Spleen (tissue), 7 donors: ENCODE results near the gene ST7L.

Experiments
- POLR2A ChIP-seq, 3 donors: fragments of 450-650 bp; IDR thresholded peaks; one replicate each; pipeline ENCODE4 v1.5.1; 2017; ENCODE audit warnings: antibody characterized with exemption in 3 of 3, mild to moderate bottlenecking in 1 of 3
- POLR2AphosphoS5 ChIP-seq, 3 donors: sonication (generic); formaldehyde crosslinking; IDR thresholded peaks; one replicate each; pipeline ENCODE4 v1.5.1; 2017; ENCODE audit warnings: antibody characterized with exemption in 3 of 3
- TF ChIP-seq, protein P1 (sequence below), 11 experiments: fragments of 200-600 bp in 7 of 11; fragments of 450-650 bp in 4 of 11; sonication (generic) in 4 of 11; IDR thresholded peaks in 8 of 11; conservative IDR thresholded peaks in 3 of 11; 1 replicate in 7 of 11; 2 replicates in 4 of 11; pipeline versions ENCODE4 v1.4.0 to v1.8.0; 2016 to 2021; ENCODE audit warnings: antibody characterized with exemption in 11 of 11, inconsistent platforms in 4 of 11, mild to moderate bottlenecking in 1 of 11
- donor health status: DM: no; HTN: no; CAD: no; lungs with moderate emphysema.
- donor health status: DM: no; HTN: no; CAD: no.
- donor health status: DM: no; HTN: no; CAD: no.

DNA sequence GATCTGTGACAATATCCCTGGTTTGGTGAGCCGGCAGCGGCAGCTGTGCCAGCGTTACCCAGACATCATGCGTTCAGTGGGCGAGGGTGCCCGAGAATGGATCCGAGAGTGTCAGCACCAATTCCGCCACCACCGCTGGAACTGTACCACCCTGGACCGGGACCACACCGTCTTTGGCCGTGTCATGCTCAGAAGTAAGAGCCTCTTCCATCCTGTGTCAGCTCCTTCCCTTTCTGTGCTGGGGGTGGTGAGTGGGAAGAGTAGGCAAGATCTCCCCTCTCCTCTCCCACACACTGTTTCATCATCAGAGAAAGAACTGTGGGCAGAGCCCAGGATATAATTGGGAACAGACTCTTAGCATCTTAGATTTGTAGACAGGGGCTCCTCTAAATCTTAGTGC lies 104.0 kb downstream of the ST7L start:
- TF ChIP-seq, protein P1, sequence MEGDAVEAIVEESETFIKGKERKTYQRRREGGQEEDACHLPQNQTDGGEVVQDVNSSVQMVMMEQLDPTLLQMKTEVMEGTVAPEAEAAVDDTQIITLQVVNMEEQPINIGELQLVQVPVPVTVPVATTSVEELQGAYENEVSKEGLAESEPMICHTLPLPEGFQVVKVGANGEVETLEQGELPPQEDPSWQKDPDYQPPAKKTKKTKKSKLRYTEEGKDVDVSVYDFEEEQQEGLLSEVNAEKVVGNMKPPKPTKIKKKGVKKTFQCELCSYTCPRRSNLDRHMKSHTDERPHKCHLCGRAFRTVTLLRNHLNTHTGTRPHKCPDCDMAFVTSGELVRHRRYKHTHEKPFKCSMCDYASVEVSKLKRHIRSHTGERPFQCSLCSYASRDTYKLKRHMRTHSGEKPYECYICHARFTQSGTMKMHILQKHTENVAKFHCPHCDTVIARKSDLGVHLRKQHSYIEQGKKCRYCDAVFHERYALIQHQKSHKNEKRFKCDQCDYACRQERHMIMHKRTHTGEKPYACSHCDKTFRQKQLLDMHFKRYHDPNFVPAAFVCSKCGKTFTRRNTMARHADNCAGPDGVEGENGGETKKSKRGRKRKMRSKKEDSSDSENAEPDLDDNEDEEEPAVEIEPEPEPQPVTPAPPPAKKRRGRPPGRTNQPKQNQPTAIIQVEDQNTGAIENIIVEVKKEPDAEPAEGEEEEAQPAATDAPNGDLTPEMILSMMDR (IDR thresholded peaks at IDR 0.05 in 8 of 11, conservative IDR thresholded peaks at IDR 0.05 in 3 of 11) = no peak
- no peak for TF ChIP-seq POLR2A (IDR thresholded peaks at IDR 0.05)
- TF ChIP-seq POLR2AphosphoS5 (IDR thresholded peaks at IDR 0.05) = no peak
